PC-9 (cell line): Measurements from ENCODE around the gene C2orf15.

Experiments used
- CTCF ChIP-seq: fragments of 200-600 bp; sonication (generic); conservative IDR thresholded peaks from 2 replicates; pipeline ENCODE4 v1.6.1; 2017; ENCODE audit warnings: mixed run types, antibody characterized with exemption, mild to moderate bottlenecking, moderate library complexity
- EZH2 ChIP-seq: fragments of 200-600 bp; sonication (generic); IDR thresholded peaks from 2 replicates; pipeline ENCODE4 v1.8.0; 2017; ENCODE audit warnings: antibody characterized with exemption, low read depth

- TF ChIP-seq CTCF (no peak), EZH2 (no peak)
These were observed 39.5 kb downstream of the C2orf15 start, which contains the start of the genes MITD1 and MRPL30 for GRCh38 chr2:99180755-99181623.
